DMS 273 treated with DMSO at 0.1 percent for 48 hours (cell line): ENCODE data around the gene WDR89.
A peak's percentile ranks its signal among the peaks of the same experiment; 100 is the strongest.
"Not testable (repeated sequence)": the region's sequence is repeated elsewhere in the genome, so short reads cannot be mapped to it uniquely, and the experiment has no call there.

Source experiments
- DNase-seq: peaks from one replicate; lab custom pipeline; 2025; lab: John Stamatoyannopoulos, UW

WDR89 gene, protein sequence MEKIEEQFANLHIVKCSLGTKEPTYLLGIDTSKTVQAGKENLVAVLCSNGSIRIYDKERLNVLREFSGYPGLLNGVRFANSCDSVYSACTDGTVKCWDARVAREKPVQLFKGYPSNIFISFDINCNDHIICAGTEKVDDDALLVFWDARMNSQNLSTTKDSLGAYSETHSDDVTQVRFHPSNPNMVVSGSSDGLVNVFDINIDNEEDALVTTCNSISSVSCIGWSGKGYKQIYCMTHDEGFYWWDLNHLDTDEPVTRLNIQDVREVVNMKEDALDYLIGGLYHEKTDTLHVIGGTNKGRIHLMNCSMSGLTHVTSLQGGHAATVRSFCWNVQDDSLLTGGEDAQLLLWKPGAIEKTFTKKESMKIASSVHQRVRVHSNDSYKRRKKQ

DNA sequence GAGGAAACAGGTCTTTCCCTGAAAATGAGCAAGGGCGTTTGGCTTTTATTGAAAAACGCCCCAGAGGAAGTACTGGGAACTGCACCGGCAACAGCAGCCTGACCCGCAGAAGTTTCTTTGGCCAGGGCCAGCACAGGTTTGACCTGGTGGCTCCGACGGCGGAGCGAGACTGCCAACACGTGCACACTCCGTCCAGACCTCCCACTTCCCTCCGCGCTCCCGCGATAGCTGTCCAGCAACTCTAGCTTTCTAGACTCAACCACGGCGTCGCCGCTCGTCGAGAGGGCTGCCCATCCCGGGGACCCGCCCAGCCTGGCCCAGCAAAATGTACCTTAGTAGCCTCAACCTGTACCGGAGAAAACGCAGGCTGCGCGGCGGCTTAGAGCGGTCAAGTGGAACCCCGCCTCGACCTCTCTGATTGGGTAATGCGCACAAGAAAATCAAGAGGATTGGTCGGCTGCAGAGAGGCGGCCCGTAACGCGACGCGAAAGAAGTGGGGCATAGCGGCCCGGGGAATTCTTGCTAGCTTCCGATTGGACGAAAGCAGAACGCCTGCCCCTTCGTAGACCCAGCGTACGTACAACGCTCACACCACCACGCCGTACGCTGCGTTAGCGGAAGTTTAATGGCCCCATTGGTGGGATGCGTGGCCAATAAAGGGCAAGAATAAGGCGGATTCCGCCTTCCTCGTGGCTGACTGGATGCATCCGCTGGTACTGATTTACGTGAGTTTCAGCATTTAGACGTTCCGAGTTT is at the start of gene WDR89:
WDR89 (minus strand) TSS at position 399 of the 756 bp plus-strand sequence. CDS start 41,929 bp downstream, outside the sequence.
- peak; percentile 99 for DNase-seq

DNA sequence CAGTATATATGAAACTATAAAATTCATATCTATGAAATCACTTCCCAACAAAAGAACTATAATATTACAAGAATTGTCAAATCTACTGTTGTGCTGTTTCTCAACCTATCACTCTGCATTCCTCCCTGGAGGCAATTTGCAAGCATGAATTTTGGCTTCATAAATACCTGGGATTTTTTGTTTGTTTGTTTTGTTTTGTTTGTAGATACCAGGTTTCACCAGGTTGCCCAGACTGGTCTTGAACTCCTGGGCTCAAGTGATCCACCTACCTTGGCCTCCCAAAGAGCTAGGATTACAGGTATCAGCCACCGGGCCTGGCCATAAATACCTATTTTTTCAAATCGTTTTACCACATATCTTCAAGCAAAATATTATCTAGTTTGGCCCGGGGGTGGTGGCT is 47.5 kb upstream of the WDR89 start:
- no peak for DNase-seq

DNA sequence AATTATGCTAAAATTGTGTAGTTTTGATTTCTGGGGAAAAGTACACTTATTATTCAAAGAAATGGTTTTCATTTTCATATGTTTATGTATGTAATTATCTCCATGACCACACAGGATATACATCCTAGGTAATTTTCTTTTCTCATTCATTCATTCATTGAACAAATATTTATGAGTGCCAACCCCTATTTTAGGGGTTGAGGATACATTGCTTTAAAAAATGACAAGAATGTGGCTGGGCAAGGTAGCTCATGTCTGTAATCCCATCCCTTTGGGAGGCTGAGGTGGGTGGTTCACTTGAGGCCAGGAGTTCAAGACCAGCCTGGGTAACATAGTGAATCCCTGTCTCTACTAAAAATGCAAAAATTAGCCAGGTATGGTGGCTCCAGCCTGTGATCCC is 45.3 kb upstream of the WDR89 start:
- DNase-seq, result no peak

DNA sequence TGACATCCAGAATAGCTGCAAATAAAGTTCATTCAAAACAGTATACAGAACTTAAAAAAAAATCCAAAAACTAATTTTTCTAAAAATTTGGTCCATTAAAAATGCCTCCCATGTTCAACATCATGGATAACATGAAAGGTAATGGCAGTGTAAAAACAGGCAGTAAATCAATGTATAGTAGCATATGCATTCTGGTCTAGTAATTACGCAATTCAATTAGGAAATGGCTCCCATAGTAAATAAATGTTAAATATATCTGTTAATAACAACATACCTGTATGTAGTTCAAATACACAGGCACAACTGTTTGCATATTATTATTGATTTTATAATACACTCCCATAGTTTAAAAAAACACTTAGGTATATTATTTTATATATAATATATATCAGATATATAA is 43.7 kb upstream of the WDR89 start:
- no peak for DNase-seq

DNA sequence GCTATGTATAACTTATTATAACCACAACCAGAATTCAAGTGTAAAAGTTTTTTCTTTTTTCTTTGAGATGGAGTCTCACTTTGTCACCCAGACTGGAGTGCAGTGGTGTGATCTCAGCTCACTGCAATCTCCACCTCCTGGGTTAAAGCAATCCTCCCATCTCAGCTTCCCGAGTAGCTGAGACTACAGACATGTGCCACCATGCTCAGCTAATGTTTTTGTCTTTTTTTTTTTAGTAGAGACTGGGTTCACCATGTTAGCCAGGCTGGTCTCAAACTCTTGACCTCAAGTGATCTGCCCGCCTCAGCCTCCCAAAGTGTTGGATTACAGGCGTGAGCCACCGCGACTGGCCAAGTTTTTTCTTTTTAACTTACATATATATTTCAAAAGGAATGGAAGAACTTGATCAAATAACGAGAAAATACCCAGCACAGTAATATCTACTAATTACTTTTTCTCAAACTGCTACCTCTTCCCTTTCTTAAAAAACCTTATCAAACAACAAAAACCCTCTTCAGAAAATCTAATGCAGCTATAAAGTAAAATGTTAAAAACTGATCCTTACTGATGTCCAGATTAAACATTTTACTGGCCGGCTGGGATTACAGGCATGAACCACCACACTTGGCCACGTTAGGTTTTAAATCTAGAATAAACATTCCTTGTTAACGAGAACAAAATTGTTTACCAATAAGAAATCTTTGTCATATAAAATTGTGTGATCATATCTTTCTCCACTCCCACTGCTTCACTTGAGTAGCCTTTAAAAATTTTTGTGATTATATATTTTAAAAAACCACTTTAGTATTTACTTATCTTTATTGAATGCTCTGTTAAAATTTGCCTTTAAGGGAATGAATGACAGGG is 41.3 kb upstream of the WDR89 start:
- no peak for DNase-seq

DNA sequence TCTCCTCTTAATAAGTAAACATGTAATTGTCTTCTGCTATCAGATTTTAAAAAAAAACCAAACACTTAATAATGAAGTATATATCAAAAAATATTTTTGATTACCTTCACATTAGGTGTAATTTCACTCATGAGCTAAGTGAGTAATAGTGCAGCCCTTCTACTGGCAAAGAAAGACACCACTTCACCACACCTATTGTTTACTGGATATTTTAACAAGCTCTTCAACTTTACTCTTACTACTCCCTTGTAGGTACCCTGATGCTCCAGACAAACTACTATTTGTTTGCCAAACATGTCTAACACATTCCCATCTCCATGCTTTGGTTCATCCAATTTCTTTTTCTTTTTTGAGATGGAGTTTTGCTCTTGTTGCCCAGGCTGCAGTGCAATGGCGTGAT is 36.9 kb upstream of the WDR89 start:
- DNase-seq, result no peak

DNA sequence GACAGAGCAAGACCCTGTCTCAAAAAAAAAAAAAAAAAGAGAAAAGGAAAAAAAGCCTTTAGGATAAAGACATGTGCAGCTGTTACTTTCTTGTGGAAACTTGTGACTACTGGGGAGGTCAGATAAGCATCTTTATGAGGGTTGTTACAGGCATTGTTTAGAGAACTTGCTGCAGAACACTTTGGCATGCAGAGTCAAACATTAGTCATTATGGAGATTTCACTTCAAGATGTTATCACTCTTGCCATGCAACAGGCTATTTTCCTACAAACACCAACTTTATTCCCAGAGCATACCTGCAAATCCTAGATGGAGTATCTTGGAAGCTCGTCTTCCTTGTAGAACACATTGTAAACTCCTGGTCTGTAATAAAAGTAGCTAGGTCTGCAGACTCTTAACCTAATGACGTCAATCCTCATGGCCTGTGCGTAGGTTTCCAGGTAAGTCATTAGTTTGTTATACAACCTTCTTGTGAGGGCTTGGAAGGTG is 36.3 kb upstream of the WDR89 start:
- no peak for DNase-seq

DNA sequence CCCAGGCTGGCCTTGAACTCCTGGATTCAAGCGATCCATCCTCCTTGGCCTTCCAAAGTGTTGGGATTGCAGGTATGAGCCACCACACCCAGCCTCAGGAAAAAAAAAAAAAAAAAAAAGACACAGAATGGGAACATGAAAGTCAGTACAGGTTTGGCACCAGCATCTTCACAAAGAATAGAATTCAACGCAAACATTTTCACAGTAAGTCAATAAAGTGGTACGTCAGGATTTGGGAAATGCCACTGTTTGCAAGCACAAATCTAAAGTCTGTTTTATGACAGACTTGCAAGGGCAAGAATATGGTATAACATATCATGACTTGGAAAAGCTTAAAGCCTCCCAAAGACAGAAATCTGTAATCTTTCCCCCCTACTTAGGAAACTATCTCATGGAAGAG is 34.9 kb upstream of the WDR89 start:
- DNase-seq, result no peak

DNA sequence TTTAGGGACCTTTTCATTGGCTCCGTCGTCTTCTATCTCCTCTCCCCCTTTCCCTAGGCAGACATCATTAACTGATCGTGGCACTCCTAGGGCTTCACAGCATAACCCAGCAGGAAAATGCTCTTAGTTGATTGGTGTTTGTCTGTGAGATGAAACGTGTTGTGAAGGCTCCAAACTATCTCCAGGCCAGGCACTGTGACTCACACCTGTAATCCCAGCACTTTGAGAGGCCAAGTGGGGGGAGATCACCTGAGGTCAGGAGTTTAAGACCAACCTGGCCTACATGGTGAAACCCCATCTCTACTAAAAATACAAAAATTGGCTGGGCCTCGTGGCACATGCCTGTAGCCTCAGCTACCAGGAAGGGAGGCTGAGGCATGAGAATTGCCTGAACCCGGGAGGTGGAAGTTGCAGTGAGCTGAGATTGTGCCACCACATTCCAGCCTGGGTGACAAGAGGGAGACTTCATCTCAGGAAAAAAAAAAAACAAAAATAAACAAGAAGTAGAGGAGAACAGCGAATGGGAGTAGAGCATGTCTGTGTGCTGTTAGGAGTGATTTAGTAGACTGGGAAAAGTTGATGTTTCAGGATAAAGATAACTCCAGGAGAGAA is 32.3 kb upstream of the WDR89 start:
- DNase-seq, result no peak

DNA sequence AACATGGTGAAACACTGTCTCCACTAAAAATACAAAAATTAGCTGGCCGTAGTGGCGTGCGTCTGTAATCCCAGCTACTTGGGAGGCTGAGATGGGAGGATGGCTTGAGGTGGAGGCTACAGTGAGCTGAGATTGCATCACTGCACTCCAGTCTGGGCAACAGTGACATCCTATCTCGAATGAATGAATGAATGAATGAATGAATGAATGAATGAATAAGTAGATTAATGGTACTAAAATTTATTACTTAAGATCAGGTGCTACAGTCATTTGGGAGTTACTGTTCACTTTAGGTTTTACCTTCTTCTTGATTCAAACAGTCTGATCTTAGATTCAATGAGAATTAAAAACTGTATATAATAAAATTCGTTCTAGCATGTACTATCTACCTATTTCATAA is 31.6 kb upstream of the WDR89 start:
- DNase-seq, result no peak

DNA sequence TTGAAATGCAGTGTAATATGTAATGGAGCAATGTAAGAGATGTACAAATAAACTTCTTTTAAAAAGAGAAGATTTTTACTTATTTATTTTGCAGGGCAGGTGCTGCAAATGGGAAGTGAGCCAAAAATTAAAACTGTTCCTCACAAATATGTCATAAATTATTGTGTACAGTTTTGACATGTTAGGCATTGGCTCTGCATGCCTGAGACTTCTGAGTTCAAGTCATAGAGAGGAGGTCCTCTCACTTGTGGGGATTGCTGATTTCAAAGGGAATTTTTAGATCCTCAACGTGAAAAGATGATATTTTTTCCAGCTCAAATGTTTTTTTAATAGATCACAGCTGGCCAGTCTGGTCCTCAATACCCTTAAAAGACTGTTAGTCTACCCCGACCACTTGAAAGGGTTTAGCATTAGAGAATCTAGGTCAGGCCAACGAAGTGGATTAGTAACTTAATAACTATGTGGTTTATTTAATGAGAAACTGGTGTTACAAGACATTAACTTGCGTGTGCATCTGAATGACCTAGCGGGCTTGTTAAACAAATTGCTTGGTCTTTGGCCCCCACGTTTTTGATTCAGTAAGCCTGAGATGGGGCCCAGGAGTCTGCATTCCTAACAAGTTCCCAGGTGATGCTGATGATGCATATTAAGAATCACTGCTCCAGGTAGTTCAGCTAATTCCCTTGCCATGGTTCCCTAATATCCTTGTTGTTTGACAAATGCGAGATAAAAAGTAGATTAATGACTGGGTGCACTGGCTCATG is 30.9 kb upstream of the WDR89 start:
- no peak for DNase-seq

DNA sequence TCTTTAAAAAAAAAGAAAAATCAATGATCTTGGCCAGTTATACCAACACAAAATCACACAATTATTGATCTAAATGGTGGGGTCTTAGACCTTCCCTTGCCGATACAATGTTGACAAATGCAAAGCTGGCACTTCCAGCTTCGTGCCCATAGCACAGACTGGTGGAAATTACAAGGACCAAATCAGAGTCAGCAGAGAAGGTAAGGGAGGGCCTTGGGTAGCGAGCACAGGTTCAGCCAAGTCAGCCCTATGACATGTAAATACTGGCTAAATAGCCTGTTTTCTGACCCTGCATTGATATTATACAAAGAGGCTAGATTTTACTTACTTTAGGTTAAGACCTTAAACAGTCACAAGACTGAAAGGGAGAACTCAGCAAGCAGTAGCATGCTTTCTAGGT is 30.3 kb upstream of the WDR89 start:
- no peak for DNase-seq

DNA sequence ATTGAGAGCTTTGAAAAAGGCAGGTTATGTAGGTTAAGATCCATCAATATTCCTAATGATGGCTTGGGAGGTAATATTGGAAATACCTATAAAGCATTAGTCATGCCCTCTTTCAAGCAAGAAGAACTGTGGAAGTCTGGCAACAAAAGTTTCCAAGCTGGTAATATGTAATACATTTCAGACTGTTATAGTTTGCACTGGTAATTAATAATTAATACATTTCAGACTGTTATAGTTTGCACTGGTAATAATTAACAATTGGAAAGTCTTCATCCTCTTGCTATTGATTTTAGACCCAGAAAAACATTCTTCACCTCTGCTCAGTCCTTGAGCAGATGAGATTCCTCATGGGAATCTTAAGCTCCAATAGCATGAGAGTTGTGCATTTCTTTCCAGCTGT is 29.0 kb upstream of the WDR89 start:
- no peak for DNase-seq

DNA sequence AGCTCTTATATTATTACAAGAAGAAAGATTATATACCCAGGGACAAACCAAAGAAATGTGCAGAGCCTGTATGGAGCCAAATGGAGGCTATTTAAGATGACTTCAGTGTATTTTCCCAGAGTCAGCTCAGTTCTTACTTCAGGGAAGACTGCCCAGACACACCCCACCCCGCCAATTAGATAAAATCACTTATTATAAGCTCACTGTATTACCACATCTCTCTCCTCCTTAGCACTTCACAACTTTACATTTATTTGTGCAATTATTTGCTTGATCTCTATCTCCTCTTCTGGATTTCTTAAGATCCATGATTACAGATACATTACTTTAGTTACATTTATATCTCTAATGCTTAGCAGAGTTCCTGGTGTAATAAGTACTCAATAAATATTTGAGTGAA is 24.7 kb upstream of the WDR89 start:
- no peak for DNase-seq

DNA sequence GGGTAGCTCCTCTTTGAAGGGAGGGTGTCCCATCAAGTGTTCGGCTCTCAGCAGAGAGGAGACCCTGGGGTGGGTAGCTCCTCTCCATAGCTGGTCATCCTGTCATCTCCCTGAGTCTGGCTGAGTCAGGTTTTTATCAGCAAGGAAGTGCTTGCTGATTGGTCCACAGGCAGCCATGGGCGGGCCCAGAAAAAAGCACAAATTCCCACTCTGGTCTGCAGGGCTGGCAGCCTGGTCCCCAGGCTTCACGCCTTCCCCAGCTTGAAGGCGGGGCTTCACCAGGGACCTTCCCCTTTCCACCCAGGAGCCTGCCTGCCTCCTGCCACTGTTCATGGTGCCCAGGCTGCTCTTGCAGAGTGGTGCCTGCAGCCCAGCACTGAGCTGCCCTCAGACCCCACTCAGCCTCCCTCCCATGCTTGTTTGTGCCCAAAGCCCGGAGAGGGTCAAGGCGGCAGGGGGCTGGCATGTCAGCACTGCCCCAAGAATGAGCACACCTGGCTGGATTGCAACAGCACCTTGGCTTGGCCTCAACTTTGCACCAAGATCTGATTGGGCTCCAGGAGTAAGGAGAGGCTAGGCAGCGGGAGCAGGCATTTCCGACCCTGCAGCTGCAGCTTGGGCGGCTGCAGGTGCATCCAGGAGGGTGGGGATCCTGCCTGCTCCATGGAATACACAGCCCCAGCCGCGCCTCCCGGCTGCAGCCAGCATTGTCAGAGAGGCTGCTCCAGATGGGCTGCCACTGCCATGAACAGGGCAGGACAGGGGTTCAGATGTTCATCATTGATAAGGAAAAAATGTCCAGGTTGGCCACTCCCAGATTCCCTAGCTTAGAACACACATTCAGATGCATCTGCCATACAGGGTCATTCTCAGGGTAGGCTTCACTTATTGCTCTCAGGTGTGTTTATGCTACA is 22.0 kb upstream of the WDR89 start:
- no peak for DNase-seq

DNA sequence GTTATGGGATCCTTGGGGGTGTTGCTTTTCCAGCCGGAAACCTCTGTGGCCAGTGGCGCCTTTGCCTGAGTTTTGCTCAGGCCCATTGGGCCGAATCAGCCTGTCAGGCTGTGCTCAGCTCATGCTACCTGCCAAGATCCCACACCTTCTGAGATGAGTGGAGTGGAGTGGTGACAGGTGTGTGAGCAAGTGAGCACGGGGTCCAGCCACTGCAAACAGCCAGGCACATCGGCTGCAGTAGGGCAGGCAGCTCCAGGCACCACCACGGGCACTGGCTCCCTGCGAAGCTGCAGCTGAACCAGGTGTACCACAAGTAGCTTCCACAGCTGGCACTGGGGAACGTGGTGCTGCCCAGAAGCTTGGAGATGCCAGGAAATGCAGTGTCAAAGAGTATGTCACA is 21.1 kb upstream of the WDR89 start:
- no peak for DNase-seq

DNA sequence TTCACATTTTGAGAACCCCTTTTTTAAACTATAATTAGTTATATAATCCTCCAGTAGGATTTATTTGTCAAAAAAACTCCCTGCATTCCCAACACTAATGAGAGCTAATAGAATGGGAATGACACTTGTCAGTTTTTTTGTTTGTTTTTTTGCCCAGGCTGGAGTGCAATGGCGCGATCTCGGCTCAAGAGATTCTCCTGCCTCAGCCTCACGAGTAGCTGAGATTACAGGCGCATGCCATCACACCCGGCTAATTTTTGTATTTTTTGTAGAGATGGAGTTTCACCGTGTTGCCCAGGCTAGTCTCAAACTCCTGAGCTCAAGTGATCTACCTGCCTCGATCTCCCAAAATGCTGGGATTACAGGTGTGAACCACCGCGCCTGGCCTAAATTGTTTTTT is 20.2 kb upstream of the WDR89 start:
- DNase-seq, result not testable (repeated sequence)

DNA sequence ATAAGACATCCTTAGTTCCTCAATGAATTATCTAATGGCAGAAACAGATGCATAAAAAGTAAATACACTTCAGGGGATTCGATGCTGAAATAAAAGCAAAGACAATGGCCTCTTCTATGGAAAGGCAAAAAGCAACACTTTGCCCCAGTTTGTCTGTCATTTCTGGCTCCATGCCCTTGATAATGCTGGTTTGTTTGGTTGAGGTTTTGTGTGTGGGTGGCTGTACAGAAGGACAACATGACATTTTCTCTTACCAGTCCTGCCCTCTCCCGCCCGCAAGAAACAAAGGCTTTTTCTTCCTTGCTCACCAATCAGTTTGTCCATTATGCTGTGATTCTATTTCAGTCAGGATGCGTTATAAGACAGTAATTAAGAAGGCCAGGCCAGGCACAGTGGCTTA is 18.1 kb upstream of the WDR89 start:
- DNase-seq, result no peak

DNA sequence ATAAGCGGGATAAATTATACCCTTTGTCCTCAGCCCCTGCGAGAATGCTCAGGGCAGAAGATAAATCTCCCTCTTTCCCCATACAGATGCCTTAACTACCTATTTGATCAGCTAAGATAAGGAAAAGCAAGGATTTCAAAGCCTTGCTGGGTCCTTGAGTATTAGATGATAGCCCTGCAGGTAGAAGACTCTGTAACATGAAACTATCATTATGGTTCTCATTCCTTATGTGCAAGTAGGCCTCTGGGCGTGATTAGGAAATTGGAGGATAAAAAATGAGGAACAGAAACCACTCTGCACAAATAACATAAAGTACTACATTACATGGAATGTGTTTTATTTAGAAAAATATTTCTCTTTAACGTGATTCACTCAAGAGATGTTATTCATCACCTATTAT is 14.5 kb upstream of the WDR89 start:
- no peak for DNase-seq

DNA sequence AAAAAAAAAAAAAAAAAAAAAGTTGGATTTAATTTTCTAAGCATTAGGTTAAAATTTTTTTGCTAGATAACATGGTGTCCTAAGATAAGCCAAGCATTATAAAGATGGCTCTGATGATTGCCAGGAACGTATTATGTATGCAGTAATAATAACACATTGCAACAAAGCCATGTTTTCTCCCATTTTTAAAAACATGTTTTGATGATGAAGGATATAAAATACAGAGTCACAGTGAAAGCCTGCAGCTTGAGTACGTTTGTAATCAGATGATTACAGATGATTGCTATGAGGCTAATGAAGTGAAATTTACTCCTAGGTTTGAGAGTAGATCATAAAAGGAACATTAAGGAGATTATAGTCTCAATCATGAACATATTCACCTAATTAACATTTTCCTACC is 13.3 kb upstream of the WDR89 start:
- DNase-seq, result no peak
